Upper lobe of left lung (tissue), 6 donors: ENCODE results near the gene MRPL19. TPM values are rescaled to one million over a fixed set of nuclear protein-coding genes. Genes with fewer than 3 reads are reported as not detected.

Experiments used
- ATAC-seq, 2 donors: fragments of 200-7000 bp; cut with Tn5 transposase; one replicate each; pipeline ENCODE4 v1.9.1; 2022; ENCODE audit warnings: mild to moderate bottlenecking in 2 of 2, moderate library complexity in 2 of 2; ENCODE audit not compliant: low FRiP score in 2 of 2
- DNase-seq, 2 donors: peaks; one replicate each; pipeline ENCODE4 v3.0.0-alpha.2; 2019 to 2020
- H3K27ac ChIP-seq, 4 donors: fragments of 200-600 bp; sonication (generic); one replicate each; pipeline ENCODE4 v1.5.1; 2016 to 2019
- H3K27me3 ChIP-seq, 4 donors: fragments of 200-600 bp; sonication (generic); one replicate each; pipeline ENCODE4 v1.5.1; 2017 to 2019
- H3K36me3 ChIP-seq, 4 donors: fragments of 200-600 bp; sonication (generic); one replicate each; pipeline ENCODE4 v1.5.1; 2016 to 2019
- H3K4me1 ChIP-seq, 4 donors: fragments of 200-600 bp; sonication (generic); one replicate each; pipeline ENCODE4 v1.5.1; 2018 to 2019
- H3K4me3 ChIP-seq, 4 donors: fragments of 200-600 bp; sonication (generic); one replicate each; pipeline ENCODE4 v1.5.1; 2017 to 2019; ENCODE audit warnings: mild to moderate bottlenecking in 2 of 4, moderate library complexity in 1 of 4
- H3K9me3 ChIP-seq, 4 donors: fragments of 200-600 bp; sonication (generic); one replicate each; pipeline ENCODE4 v1.5.1; 2018 to 2019
- EP300 ChIP-seq, 4 donors: sonication (generic); formaldehyde crosslinking; IDR thresholded peaks; one replicate each; pipeline ENCODE4 v1.5.1; 2017; ENCODE audit warnings: antibody characterized with exemption in 4 of 4, control low read depth in 2 of 4
- POLR2A ChIP-seq, 4 donors: fragments of 450-650 bp; IDR thresholded peaks; one replicate each; pipeline ENCODE4 v1.5.1; 2016 to 2017; ENCODE audit warnings: antibody characterized with exemption in 4 of 4, mild to moderate bottlenecking in 2 of 4
- POLR2AphosphoS5 ChIP-seq, 2 donors: sonication (generic); formaldehyde crosslinking; IDR thresholded peaks; one replicate each; pipeline ENCODE4 v1.5.1; 2017; ENCODE audit warnings: antibody characterized with exemption in 2 of 2
- WGBS, 2 donors: methylation state at CpG; one replicate each; pipeline ENCODE4 v1.1.5; 2017 to 2018; 5-methylcytosine and 5-hydroxymethylcytosine counted together
- total RNA-seq, 6 donors: library from RNA; depleted of rRNA in 4 of 6; stranded (reverse); fragments of >200 nt in 4 of 6; gene quantifications; one replicate each; pipeline versions ENCODE4 v1.1.0 to v1.2.1, GENCODE V29; 2016 to 2021
- TF ChIP-seq, protein P1 (sequence below), 6 experiments: fragments of 450-650 bp in 4 of 6; fragments of 200-600 bp in 2 of 6; sonication (generic) in 2 of 6; IDR thresholded peaks; one replicate each; pipeline ENCODE4 v1.5.1; 2016 to 2019; ENCODE audit warnings: antibody characterized with exemption in 6 of 6
- donor health status: DM: no; HTN: no; CAD: no; lungs with moderate emphysema.
- donor health status: DM: no; HTN: yes; CAD: no; lungs with severe emphysema.

Gene MRPL19
- total RNA-seq, 6 donors from 2014 or later: 23.4 to 34.3 (median 30.7) TPM

DNA sequence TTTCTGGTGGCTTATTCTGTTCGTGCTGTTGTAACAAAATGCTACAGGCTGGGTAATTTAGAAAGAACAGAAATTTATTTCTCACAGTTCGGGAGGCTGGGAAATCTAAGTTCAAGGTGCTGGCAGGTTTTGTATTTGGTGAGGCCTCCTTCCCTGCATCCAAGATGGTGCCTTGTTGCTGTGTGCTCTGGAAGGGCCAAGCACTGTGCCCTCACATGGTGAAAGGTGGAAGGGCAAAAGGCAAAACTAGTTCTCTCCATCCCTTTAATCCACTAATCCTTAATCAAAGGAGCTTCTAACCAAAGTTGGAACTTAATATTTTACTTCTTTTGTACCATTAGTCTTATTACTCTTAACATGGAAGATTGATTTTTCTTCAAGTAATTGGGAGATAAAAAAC lies 7.4 kb downstream of the MRPL19 start:
- 97 to 99% methylated on average over 2 of the region's 2 CpGs for WGBS, 2 donors
- H3K9me3 ChIP-seq: no peaks in the 10 kb centered on the region
- no peak overlapping the region for H3K27ac ChIP-seq
- H3K4me3 ChIP-seq: no peak overlapping the region
- peaks cover 0 to 4% (median 0%) of the 10 kb centered on the region in 4 donors for H3K4me1 ChIP-seq
- no peak for TF ChIP-seq POLR2AphosphoS5 (IDR thresholded peaks at IDR 0.05)
- no peak for TF ChIP-seq EP300 (IDR thresholded peaks at IDR 0.05)
- TF ChIP-seq, protein P1, sequence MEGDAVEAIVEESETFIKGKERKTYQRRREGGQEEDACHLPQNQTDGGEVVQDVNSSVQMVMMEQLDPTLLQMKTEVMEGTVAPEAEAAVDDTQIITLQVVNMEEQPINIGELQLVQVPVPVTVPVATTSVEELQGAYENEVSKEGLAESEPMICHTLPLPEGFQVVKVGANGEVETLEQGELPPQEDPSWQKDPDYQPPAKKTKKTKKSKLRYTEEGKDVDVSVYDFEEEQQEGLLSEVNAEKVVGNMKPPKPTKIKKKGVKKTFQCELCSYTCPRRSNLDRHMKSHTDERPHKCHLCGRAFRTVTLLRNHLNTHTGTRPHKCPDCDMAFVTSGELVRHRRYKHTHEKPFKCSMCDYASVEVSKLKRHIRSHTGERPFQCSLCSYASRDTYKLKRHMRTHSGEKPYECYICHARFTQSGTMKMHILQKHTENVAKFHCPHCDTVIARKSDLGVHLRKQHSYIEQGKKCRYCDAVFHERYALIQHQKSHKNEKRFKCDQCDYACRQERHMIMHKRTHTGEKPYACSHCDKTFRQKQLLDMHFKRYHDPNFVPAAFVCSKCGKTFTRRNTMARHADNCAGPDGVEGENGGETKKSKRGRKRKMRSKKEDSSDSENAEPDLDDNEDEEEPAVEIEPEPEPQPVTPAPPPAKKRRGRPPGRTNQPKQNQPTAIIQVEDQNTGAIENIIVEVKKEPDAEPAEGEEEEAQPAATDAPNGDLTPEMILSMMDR (IDR thresholded peaks at IDR 0.05): no peak
- no peak for TF ChIP-seq POLR2A (IDR thresholded peaks at IDR 0.05)
- ATAC-seq (no peak), DNase-seq (no peak)
- H3K36me3 ChIP-seq: peaks cover 25 to 77% (median 42%) of the 10 kb centered on the region in 4 donors
- H3K27me3 ChIP-seq: no peaks in the 10 kb centered on the region

DNA sequence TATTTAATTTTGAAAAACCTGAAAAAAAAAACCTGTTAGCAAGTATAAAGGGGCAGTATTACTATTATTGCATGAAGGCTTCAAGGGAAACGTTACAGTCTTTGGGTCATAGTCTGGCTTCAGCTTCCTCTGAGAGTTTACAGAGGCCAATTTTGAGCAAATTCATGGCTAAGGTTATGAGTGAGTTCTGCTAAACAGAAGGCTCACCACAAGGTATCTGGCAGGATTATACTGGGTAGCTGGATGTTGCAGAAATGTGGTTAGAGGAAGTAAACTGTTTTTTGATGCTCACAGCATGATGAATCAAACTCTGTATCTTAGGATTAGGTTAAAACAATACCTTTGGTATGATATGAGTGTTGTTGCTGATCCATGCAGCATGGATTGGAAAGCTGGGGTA lies 9.3 kb downstream of the MRPL19 start:
- TF ChIP-seq POLR2AphosphoS5 (IDR thresholded peaks at IDR 0.05) (no peak), POLR2A (IDR thresholded peaks at IDR 0.05) (no peak), EP300 (IDR thresholded peaks at IDR 0.05) (no peak)
- TF ChIP-seq, protein P1 (IDR thresholded peaks at IDR 0.05): no peak
- Histone ChIP-seq H3K4me1 (no peaks in the 10 kb centered on the region), H3K36me3 (peaks cover 25 to 84% (median 41%) of the 10 kb centered on the region in 4 donors), H3K27me3 (no peaks in the 10 kb centered on the region), H3K4me3 (no peak overlapping the region), H3K9me3 (no peaks in the 10 kb centered on the region), H3K27ac (no peak overlapping the region)
- no peak for DNase-seq
- 71 to 76% methylated on average over 1 of the region's 1 CpG for WGBS, 2 donors
- no peak for ATAC-seq

DNA sequence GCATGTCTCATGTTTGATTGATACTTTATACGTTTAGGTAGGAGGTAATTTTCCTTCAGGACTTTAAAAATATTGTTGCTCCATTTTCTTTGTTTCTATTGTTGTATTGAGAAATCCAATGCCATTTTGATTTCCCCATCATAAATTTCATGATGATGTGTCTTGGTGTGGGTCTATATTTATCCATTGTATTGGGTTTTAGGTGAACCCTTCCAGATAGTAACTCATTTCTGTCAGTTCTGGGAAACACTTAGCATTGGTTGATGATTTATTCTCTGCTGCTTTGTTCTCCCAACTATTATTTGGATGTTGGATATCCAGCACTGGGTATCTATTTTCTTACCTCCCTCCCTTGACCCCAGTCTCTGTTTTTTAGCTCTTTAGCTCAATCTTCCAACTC lies 10.0 kb downstream of the MRPL19 start:
- Histone ChIP-seq H3K27ac (no peak overlapping the region), H3K9me3 (no peaks in the 10 kb centered on the region), H3K27me3 (no peaks in the 10 kb centered on the region), H3K36me3 (peaks cover 25 to 84% (median 39%) of the 10 kb centered on the region in 4 donors), H3K4me1 (no peaks in the 10 kb centered on the region), H3K4me3 (no peak overlapping the region)
- WGBS, 2 donors: 90 to 95% methylated on average over 1 of the region's 1 CpG
- ATAC-seq (no peak), DNase-seq (no peak)
- TF ChIP-seq, protein P1 (IDR thresholded peaks at IDR 0.05): no peak
- TF ChIP-seq POLR2A (IDR thresholded peaks at IDR 0.05) (no peak), POLR2AphosphoS5 (IDR thresholded peaks at IDR 0.05) (no peak), EP300 (IDR thresholded peaks at IDR 0.05) (no peak)

DNA sequence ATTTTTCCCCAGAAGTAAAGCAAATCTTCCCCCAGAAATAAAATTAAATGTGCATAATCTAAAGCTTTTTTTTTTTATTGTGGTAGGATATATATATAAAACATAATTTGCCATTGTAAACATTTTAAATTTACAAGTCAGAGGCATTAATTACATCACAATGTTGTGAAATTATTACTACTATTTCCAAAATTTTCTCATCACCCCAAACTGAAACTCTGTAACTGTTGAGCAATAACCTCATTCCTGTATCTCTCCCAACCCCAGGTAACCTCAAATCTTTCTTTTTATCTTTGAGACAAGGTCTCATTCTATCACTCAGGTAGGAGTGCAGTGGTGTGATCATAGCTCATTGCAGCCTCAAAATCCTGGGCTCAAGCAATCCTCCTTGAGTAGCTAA lies 11.2 kb downstream of the MRPL19 start:
- Histone ChIP-seq H3K9me3 (no peaks in the 10 kb centered on the region), H3K36me3 (peaks cover 16 to 78% (median 32%) of the 10 kb centered on the region in 4 donors), H3K4me1 (no peaks in the 10 kb centered on the region), H3K27ac (no peak overlapping the region), H3K27me3 (no peaks in the 10 kb centered on the region), H3K4me3 (no peak overlapping the region)
- DNase-seq (no peak), ATAC-seq (no peak)
- TF ChIP-seq POLR2AphosphoS5 (IDR thresholded peaks at IDR 0.05) (no peak), POLR2A (IDR thresholded peaks at IDR 0.05) (no peak)

DNA sequence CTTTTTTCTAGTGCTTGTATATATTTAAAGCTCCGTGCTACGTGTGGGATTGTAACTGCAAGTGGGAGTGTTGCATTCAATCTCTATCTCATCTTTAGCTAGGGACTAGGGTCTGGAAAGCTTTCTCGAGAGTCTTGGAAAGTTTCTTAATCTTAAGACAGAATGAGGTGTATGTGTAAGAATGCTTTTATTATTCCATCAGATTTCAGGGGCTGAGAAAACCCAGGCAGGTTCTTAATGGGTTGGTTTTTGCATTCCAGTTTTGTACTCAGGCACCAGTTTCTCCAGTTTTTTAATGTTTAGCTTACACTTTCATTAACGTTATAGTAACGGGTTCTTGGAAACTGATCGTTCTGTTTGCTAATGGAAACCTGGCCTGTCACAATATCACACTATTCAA lies 20.3 kb downstream of the MRPL19 start:
- DNase-seq (no peak), ATAC-seq (no peak)
- TF ChIP-seq, protein P1 (IDR thresholded peaks at IDR 0.05): no peak
- TF ChIP-seq POLR2A (IDR thresholded peaks at IDR 0.05): no peak
- TF ChIP-seq POLR2AphosphoS5 (IDR thresholded peaks at IDR 0.05): no peak
- TF ChIP-seq EP300 (IDR thresholded peaks at IDR 0.05): no peak
- no peak overlapping the region for H3K27ac ChIP-seq
- H3K9me3 ChIP-seq: no peaks in the 10 kb centered on the region
- 74 to 83% methylated on average over 6 of the region's 6 CpGs for WGBS, 2 donors
- H3K36me3 ChIP-seq: peaks cover 3 to 61% (median 8%) of the 10 kb centered on the region in 4 donors
- no peaks in the 10 kb centered on the region for H3K4me1 ChIP-seq
- H3K27me3 ChIP-seq: no peaks in the 10 kb centered on the region
- no peak overlapping the region for H3K4me3 ChIP-seq
